CD4-positive, alpha-beta T cell treated with Interleukin-17A for 4 hours (primary cell): ENCODE results near the gene KRT222.

Experiments used
- DNase-seq: peaks from one replicate; pipeline ENCODE4 v3.0.0-alpha.2; 2020; ENCODE audit warnings: mixed read lengths

KRT222 gene

GRCh38 chr17:40614431-40615067 is 50.4 kb downstream of the KRT222 start:
- DNase-seq = no peak

GRCh38 chr17:40613467-40614154 is 51.4 kb downstream of the KRT222 start:
- DNase-seq = peak; percentile 9

DNA sequence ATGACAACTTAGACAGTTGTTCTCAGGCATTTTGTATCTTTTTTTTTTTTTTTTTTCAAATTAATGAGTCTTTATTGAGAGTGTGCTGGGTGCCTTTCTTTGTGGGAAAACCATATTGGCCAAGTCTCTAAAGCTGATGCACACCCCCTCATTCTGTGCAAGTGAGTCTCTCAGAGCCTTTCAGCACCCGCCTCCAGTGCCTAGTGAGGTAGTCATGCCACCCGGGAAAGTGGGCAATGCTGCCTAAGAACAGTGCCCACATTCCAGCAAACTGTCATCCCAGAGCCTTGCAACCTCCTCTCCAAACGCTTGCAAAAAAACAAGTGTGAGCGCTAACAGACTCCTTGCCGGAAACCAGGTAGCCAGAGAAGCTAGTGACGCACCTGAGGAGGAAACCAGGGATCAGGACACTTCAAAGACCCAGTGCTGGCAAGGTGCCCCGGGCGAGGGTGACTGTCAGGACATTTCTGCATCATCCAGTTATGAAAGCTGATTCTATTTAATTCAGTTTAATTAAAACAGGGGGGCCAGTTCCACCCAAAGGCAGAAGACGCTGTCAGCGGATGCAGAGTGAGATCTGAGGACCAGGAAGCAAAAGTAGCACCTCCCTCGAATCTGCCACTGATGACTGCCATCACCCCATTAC is 52.3 kb downstream of the KRT222 start:
- peak; percentile 96 for DNase-seq

GRCh38 chr17:40611840-40612474 is 53.0 kb downstream of the KRT222 start:
- peak; percentile 28 for DNase-seq

- peak; percentile 15 for DNase-seq
Observed at GRCh38 chr17:40610359-40610758, 54.6 kb downstream of the KRT222 start.

DNA sequence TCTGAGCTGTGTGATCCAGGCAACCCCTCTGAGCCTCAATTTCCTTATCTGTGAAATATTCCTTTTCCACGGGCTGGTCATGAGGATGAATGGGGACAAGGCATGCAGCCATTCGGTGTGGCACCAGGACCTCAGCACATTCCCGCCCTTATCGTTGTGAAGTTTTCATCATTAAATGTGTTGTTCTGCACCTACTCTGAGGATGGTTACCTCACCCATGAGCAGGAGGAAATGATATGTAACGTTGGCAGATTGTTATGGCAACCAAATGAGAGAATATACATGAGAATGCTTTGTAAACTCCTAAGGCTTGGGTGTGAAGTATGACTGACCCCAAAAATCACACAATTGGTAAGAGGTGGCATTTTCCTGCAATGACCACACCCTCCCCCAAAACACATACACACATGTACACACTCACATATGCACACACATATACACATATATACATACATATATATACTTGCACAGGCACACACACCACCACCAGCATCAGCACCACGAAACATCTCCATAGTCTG is 56.9 kb downstream of the KRT222 start:
- peak; percentile 37 for DNase-seq

DNA sequence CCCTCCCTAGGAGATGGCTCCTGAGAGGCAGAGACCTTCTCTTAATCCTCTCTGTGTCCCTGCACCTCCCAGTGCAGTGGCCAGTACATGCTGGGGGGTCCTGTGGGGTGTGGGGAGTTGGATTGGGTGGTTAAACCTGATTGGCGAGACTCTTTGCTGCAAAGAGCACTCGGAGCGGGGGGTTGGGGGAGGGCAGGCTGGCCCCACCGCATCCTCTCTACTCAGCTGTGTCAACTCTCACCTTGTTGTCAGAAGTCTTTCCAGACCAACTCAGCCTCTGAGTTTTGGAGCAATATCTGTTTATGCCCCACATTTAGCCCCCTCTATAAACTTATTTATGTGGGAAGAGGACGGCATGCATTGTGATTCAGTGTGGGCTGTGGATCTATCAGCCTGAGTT is 57.3 kb downstream of the KRT222 start:
- DNase-seq = peak; percentile 81

GRCh38 chr17:40606548-40607353 is 58.2 kb downstream of the KRT222 start:
- DNase-seq = no peak

DNA sequence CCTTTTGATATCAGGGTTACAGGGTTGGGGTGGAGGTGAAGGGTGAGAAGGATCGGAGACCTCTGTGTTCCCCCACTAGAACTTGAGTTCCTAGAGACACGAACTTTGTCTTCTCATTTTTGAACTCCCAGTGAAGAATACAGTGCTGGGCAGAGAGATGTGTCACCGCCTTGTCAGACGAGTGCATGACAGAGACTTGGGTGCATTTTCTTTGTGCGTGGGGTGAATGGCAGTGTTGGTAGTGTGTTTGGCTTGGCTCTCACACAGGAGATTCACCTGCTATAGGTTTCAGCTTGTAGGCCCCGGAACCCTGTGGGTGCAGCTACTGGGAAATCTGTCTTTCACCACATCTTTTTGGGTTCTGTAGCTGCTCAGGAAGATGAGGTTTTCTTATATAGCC is 59.7 kb downstream of the KRT222 start:
- peak; percentile 82 for DNase-seq
